GM19099 (cell line): ENCODE results near the gene RHBDD2.
A peak's percentile ranks its signal among the peaks of the same experiment; 100 is the strongest.

Source experiments
- POLR2A ChIP-seq: IDR thresholded peaks from 3 replicates; pipeline ENCODE4 v1.6.1; 2011; ENCODE audit warnings: low read depth; ENCODE audit not compliant: insufficient read length; ENCODE audit errors: extremely low read depth

RHBDD2 gene

GRCh38 chr7:75914655-75915415 is 36.0 kb downstream of the RHBDD2 start, which contains the start of gene POR:
Gene POR (plus strand): TSS chr7:75915155. CDS start chr7:75954002, 38,847 bp downstream.
- peak; percentile 100 for TF ChIP-seq POLR2A

DNA sequence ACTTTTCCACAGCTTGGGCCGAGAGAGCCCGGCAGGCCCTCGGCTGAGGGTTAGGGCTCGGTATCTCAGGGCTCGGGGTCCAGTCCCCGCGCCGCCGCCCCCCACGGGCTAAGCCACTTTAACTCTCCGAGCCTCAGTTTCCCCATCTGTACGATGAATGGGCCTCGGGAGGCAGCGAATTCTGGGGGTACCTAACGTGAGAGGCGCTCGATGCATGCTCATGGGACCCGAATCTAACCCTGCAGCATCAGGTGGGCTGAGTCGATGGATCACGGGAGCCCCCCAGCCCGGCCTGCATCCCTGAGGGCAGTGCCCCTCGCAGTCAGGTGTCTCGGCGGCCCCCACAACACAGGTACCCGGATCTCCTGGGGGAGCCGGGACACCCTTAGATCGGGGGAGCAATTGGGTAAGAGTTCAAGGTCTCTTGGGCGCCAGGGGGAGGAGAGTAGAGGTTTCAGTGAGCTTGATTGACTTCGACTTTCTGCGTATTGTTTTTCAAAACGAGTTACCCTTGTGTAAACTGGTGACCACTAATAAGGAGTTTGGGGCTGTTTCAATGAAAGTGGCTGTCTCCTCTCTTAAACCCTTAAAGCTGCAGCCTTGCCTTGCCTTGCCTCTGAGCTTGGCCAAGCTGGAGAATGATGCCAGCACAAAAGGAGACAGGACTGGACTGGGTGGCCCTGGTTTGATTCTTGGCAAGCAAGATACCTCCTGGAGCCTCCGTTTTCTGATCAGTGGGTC is 36.8 kb downstream of the RHBDD2 start:
- no peak for TF ChIP-seq POLR2A

DNA sequence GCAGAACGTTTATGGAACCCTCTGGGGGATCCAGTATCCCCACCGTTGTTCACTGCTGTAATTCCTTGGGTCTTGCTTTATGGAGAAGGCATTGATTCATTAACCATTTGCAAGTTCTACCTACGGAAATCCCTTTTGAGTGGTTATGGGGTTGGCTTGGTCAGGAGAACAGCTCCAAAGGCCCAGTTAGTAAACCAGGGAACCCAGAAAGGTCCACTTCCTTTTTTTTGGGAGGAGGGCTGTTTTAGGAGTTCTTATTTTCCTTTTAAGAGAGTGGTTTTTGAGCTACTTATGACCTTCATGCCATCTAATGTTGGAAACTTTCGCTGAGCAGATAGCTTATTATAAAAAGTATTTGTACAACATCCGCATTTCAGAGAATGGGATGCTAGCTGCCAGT is 37.4 kb downstream of the RHBDD2 start:
- no peak for TF ChIP-seq POLR2A

GRCh38 chr7:75916685-75917634 is 38.1 kb downstream of the RHBDD2 start:
- no peak for TF ChIP-seq POLR2A

DNA sequence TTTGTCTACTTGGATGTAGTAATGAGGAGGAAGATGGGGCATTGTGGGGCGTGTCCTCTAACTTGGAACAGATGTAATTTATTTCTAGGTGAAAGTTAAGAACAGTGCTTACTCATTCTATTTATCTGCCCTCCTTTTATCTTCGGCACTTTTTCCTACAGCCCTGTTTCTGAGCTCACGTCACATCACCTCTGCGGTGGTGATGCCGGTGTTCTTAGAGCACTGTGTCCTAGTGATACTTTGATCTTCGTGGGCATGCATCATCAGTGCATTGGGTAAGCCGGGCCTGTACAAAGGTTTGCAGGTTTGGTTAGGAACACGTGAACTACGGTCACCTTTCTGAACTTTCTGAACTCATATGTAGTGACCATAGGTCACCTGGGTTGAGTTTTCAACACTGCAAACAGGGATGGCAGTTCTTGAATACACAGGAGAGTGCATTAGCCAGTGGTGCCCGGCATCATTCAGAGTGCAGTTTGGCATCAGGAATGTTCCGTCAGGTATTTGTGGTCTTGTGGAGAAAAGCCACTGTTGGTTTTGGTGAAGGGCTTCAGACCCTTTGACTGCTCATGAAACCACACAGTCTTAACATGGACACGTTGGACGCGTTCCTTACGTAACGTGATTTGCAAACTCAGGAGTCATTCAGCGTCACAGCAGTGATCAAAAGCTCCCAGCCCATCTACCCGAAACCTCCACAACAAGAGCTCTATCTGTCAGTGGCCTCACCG is 41.8 kb downstream of the RHBDD2 start:
- TF ChIP-seq POLR2A = no peak

GRCh38 chr7:75921479-75921878 is 42.6 kb downstream of the RHBDD2 start:
- TF ChIP-seq POLR2A = no peak

DNA sequence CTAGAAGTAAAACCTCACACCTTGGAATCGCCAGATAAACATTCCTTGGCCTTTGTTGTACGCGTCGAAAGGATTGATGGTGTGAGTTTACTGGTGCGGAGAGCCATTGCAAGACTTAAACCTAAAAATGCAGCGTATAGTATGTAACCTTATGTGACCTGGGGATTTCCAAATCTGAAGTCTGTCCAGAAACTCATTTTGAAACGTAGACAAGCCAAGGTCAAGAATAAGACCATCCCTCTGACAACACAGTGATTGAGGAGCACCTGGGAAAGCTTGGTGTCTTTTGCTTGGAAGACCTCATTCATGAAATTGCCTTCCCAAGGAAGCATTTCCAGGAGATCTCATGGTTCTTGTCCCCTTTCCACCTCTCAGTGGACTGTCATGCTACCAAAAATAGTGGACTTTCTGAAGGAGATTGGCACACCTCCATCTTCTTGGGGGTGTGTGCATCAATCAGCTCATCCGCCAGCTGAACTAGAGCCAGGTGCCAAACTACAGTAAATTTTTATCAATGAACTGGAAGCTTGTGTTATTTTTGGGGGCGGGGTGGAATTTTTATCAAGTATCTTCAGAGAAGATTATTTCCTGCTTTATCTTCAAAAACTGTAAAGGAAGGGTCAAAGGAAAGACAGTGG is 44.3 kb downstream of the RHBDD2 start:
- no peak for TF ChIP-seq POLR2A

GRCh38 chr7:75924256-75924655 is 45.4 kb downstream of the RHBDD2 start:
- no peak for TF ChIP-seq POLR2A

- no peak for TF ChIP-seq POLR2A
Measured at GRCh38 chr7:75924889-75925288, 46.1 kb downstream of the RHBDD2 start.

DNA sequence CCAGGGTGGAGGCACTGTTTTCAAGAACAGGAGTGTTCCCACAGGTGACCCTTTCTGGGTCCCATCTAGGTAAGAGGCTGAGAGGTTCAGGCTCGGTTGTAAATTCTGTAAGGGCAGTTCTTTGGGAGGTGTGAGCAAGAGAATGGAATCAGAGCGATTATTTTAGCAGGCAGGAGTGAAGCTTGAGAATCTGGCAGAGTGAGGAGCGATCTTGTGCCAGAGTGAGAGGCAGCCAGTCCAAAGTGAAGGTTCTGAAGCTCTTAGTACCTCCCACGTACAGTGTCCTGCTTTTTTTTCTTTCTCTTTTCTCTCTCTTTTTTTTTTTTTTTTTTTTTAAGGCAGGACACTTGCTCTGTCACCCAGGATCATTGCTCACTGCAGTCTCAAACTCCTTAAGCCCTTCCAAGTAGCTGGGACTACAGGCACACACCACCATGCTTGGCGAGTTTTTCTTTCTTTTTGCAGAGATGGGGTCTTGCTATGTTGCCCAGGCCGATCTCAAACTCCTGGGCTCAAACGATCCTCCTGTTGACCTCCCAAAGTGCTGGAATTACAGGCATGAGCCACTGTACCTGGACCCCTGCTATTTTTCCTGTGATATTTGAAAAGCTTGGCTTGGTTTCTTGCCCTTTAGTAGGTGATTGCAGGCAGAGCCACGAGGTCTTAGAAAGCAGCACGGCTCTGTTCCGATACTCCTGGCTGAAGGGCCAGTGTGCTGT is 47.0 kb downstream of the RHBDD2 start:
- TF ChIP-seq POLR2A = no peak

DNA sequence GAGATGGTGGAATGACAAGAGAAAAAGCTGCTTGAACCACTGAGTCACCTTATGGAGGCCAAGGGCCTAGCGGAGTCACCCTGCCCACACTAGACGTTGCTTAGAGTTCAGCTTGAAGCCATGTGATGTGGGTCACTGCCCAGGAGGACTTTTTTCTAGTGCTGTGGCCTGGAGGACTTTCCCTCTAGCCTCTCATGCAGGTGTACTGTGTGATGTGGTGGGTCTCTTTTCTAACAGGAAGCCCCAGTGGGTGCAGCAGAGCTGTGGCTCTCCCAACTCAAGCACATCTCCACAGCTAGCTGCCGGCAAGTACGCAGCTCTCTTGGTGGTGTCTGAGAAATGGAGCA is 49.7 kb downstream of the RHBDD2 start:
- TF ChIP-seq POLR2A = no peak

- TF ChIP-seq POLR2A = no peak
Measured at GRCh38 chr7:75931680-75932079, 52.8 kb downstream of the RHBDD2 start.

DNA sequence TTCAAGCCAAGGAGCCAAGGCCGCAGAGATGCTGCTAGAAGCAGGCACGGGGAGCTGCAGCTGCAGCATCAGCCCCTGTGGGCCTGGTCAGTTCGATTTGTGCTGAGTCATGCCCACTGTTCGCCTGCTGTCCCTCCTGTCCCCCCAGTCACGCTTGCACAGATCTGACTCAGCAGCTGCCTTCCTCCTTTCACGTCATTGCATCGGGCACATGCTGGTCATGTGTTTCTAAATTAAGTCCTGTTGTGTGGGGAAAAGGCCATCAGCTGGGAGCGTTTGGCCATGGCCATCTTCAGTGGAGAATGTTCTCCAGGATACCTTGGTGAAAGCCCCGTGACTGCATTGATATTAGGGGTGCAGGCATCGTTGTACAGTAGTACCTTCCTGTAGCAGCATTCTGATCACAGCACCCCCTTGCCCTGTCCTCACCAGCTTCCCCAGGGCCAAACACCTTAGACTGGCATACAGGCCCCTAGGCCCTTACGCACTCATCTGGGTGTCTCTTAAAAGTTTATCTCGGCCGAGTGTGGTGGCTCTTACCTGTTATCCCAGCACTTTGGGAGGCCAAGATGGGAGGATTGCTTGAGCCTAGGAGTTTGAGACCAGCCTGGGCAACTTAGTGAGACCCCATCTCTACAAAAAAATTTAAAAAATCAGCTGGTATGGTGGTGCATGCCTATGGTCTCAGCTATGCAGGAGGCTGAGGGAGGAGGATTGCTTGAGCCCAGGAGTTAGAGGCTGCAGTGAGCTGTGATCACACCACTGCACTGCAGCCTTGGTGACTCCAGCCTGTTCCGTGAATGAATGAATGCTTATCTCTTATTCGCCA is 59.3 kb downstream of the RHBDD2 start:
- no peak for TF ChIP-seq POLR2A
